RWPE1 (cell line): ENCODE results near the gene GOLGA1.
"Not testable (repeated sequence)": the region's sequence is repeated elsewhere in the genome, so short reads cannot be mapped to it uniquely, and the experiment has no call there.

Experiments used
- CTCF ChIA-PET: fragments of 350-600 bp; sonication (Branson Sonifier 250); formaldehyde crosslinking; extraction: SDS; loops from one replicate; lab custom pipeline; 2021; lab: Yijun Ruan, JAX
- POLR2A ChIA-PET: fragments of 400-600 bp; formaldehyde crosslinking; extraction: SDS; loops from one replicate; lab custom pipeline; 2020; ENCODE audit warnings: antibody characterized with exemption; ENCODE audit not compliant: low non-redundant PET; lab: Yijun Ruan, JAX
- DNase-seq: peaks from one replicate; pipeline ENCODE4 v3.0.0; 2012; ENCODE audit warnings: low spot score
- H3K27ac ChIP-seq: fragments of 450-650 bp; 2 replicates; pipeline ENCODE4 v1.5.1; 2017
- CTCF ChIP-seq: fragments of 450-650 bp; conservative IDR thresholded peaks from 2 replicates; pipeline ENCODE4 v1.5.1; 2017; ENCODE audit warnings: low read depth, mild to moderate bottlenecking

The GOLGA1 gene

GRCh38 chr9:124969401-124969800 lies 28.5 kb upstream of the GOLGA1 start:
- CTCF ChIA-PET: no interaction called here
- no peak overlapping the region for H3K27ac ChIP-seq
- DNase-seq: no peak
- POLR2A ChIA-PET: no interaction called here
- no peak for TF ChIP-seq CTCF

GRCh38 chr9:124968238-124968637 lies 27.4 kb upstream of the GOLGA1 start:
- POLR2A ChIA-PET: no interaction called here
- no peak for TF ChIP-seq CTCF
- H3K27ac ChIP-seq: no peak overlapping the region
- CTCF ChIA-PET: interaction anchor here (0.6 kb wide), 1 partner anchor 18 kb away, joined by 3 read pairs; no protein-coding TSS in a partner anchor
- no peak for DNase-seq

- ChIA-PET POLR2A (interaction anchor here (0.6 kb wide), 1 partner anchor 111 kb away, joined by 3 read pairs; no protein-coding TSS in a partner anchor), CTCF (interaction anchor here (0.6 to 1.1 kb wide), 4 partner anchors 15 to 196 kb away, joined by 3 to 7 read pairs (median 4); no protein-coding TSS in a partner anchor)
Measured at GRCh38 chr9:124965775-124966568, 25.1 kb upstream of the GOLGA1 start.

GRCh38 chr9:124964604-124965003 lies 23.7 kb upstream of the GOLGA1 start:
- DNase-seq: no peak
- ChIA-PET CTCF (no interaction called here), POLR2A (no interaction called here)
- TF ChIP-seq CTCF: no peak
- H3K27ac ChIP-seq: no peak overlapping the region

More at GRCh38 chr9:124965775-124966568, 25.1 kb upstream of the GOLGA1 start:
- not testable (repeated sequence) for H3K27ac ChIP-seq, DNase-seq

GRCh38 chr9:124964056-124964455 lies 23.2 kb upstream of the GOLGA1 start:
- no peak for DNase-seq
- TF ChIP-seq CTCF: no peak
- H3K27ac ChIP-seq: no peak overlapping the region
- ChIA-PET POLR2A (no interaction called here), CTCF (no interaction called here)

- H3K27ac ChIP-seq: no peak overlapping the region
- ChIA-PET CTCF (interaction anchor here (0.5 kb wide), 1 partner anchor 456 kb away, joined by 3 read pairs; no protein-coding TSS in a partner anchor), POLR2A (no interaction called here)
- TF ChIP-seq CTCF: no peak
- DNase-seq: no peak
Measured at GRCh38 chr9:124960409-124960752, 19.5 kb upstream of the GOLGA1 start.

- POLR2A ChIA-PET, H3K27ac ChIP-seq, DNase-seq: not testable (repeated sequence)
- CTCF ChIA-PET: interaction anchor here (0.6 kb wide), 1 partner anchor 549 kb away, joined by 3 read pairs; no protein-coding TSS in a partner anchor
Measured at GRCh38 chr9:124959671-124960408, 19.0 kb upstream of the GOLGA1 start.
